Measurements from ENCODE around the gene RPN2. TPM values are rescaled to one million over a fixed set of nuclear protein-coding genes. Genes with fewer than 3 reads are reported as not detected.

The RPN2 gene
- polyA plus RNA-seq, 1 donor from 2014 or later = 151 TPM

GRCh38 chr20:37179683-37180524 is 774 bp downstream of the RPN2 start:
- peaks cover 2% of the 10 kb centered on the region for H3K36me3 ChIP-seq (ENCODE audit: insufficient read depth, low read length)
- no peaks in the 10 kb centered on the region for H3K9me3 ChIP-seq (ENCODE audit: low read length)
- H3K4me3 ChIP-seq (ENCODE audit: low read length) = peak overlapping the region; percentile 91
- H3K27me3 ChIP-seq (ENCODE audit: insufficient read depth, low read depth, low read length) = no peaks in the 10 kb centered on the region
- H4K20me1 ChIP-seq (ENCODE audit: insufficient read depth) = no peaks in the 10 kb centered on the region
- H2AFZ ChIP-seq (ENCODE audit: low read depth, low read length) = peak overlapping the region; percentile 69
- TF ChIP-seq CTCF (IDR thresholded peaks at IDR 0.05; ENCODE audit: poor library complexity, severe bottlenecking) (no peak), SMC3 (conservative IDR thresholded peaks at IDR 0.05; ENCODE audit: poor library complexity) (no peak), MXI1 (conservative IDR thresholded peaks at IDR 0.05; ENCODE audit: poor library complexity, severe bottlenecking) (no peak), POLR2AphosphoS5 (IDR thresholded peaks at IDR 0.05) (no peak)
- H3K9ac ChIP-seq (ENCODE audit: low read length) = peak overlapping the region; percentile 93
- peak overlapping the region; percentile 94 for H3K27ac ChIP-seq (ENCODE audit: low read length)
- H3K79me2 ChIP-seq (replicated peaks; ENCODE audit: insufficient read depth, low read length) = peaks cover 44% of the 10 kb centered on the region
- no peaks in the 10 kb centered on the region for H3F3A ChIP-seq (ENCODE audit: insufficient read depth, low read length, poor library complexity, severe bottlenecking)
- peak overlapping the region; percentile 62 for H3K4me2 ChIP-seq (ENCODE audit: low read length)
- no peaks in the 10 kb centered on the region for H3K9me2 ChIP-seq (ENCODE audit: insufficient read depth, low read length)

- no peak for TF ChIP-seq EP300 (conservative IDR thresholded peaks at IDR 0.05; ENCODE audit: poor library complexity, severe bottlenecking)
- no peak for TF ChIP-seq SMC3 (conservative IDR thresholded peaks at IDR 0.05; ENCODE audit: poor library complexity)
- TF ChIP-seq CTCF (IDR thresholded peaks at IDR 0.05; ENCODE audit: poor library complexity, severe bottlenecking) = no peak
- TF ChIP-seq EZH2 (IDR thresholded peaks at IDR 0.05; ENCODE audit: borderline replicate concordance, insufficient read depth, low read length, poor library complexity, severe bottlenecking) = no peak
- no peak for TF ChIP-seq POLR2AphosphoS5 (IDR thresholded peaks at IDR 0.05)
- TF ChIP-seq REST (IDR thresholded peaks at IDR 0.05; ENCODE audit: borderline replicate concordance) = no peak
- Histone ChIP-seq H3K4me2 (ENCODE audit: low read length) (no peak overlapping the region), H3K36me3 (ENCODE audit: insufficient read depth, low read length) (peaks cover 11% of the 10 kb centered on the region), H3F3A (ENCODE audit: insufficient read depth, low read length, poor library complexity, severe bottlenecking) (no peaks in the 10 kb centered on the region), H3K9ac (ENCODE audit: low read length) (no peak overlapping the region), H3K9me3 (ENCODE audit: low read length) (no peaks in the 10 kb centered on the region), H3K27me3 (ENCODE audit: insufficient read depth, low read depth, low read length) (no peaks in the 10 kb centered on the region), H3K79me2 (replicated peaks; ENCODE audit: insufficient read depth, low read length) (peaks cover 47% of the 10 kb centered on the region), H3K27ac (ENCODE audit: low read length) (no peak overlapping the region), H3K4me3 (ENCODE audit: low read length) (no peak overlapping the region), H4K20me1 (ENCODE audit: insufficient read depth) (peaks cover 4% of the 10 kb centered on the region), H2AFZ (ENCODE audit: low read depth, low read length) (no peak overlapping the region), H3K9me2 (ENCODE audit: insufficient read depth, low read length) (no peaks in the 10 kb centered on the region)
Observed at GRCh38 chr20:37185686-37186085, 6.6 kb downstream of the RPN2 start.

Data from neural cell (in vitro differentiated cells).